ENCODE measurements around the gene CCR1. TPM values are rescaled to one million over a fixed set of nuclear protein-coding genes. Genes with fewer than 3 reads are reported as not detected.
"Not testable (repeated sequence)": the region's sequence is repeated elsewhere in the genome, so short reads cannot be mapped to it uniquely, and the experiment has no call there.

Gene CCR1
- polyA plus RNA-seq, 1 of the 3 experiments (the other 2 are of a cell fraction) = not detected

- TF ChIP-seq GABPA (IDR thresholded peaks at IDR 0.05; ENCODE audit: low read depth) (no peak), RXRA (IDR thresholded peaks at IDR 0.05; ENCODE audit: borderline replicate concordance, low read depth) (no peak), CHD2 (IDR thresholded peaks at IDR 0.05; ENCODE audit: low read length, partially characterized antibody) (no peak), NRF1 (IDR thresholded peaks at IDR 0.05; ENCODE audit: low read depth, low read length) (no peak), ZBTB33 (IDR thresholded peaks at IDR 0.05; ENCODE audit: borderline replicate concordance, low read depth) (no peak), POLR2AphosphoS5 (IDR thresholded peaks at IDR 0.05; ENCODE audit: low read depth, low read length) (no peak), MXI1 (IDR thresholded peaks at IDR 0.05; ENCODE audit: low read depth, low read length) (no peak), SIN3A (IDR thresholded peaks at IDR 0.05; ENCODE audit: borderline replicate concordance, low read depth, low read length) (no peak), JUND (IDR thresholded peaks at IDR 0.05) (no peak), RCOR1 (IDR thresholded peaks at IDR 0.05; ENCODE audit: low read length) (no peak), RFX5 (IDR thresholded peaks at IDR 0.05; ENCODE audit: low read length) (no peak), YY1 (IDR thresholded peaks at IDR 0.05; ENCODE audit: low read depth) (no peak), FOSL2 (IDR thresholded peaks at IDR 0.05; ENCODE audit: borderline replicate concordance, low read depth) (no peak), USF2 (IDR thresholded peaks at IDR 0.05; ENCODE audit: borderline replicate concordance, low read depth, low read length) (no peak)
These were observed 1.8 kb upstream of the CCR1 start for GRCh38 chr3:46209746-46210470.

GRCh38 chr3:46209053-46209452 is 940 bp upstream of the CCR1 start:
- H3F3A ChIP-seq (replicated peaks; ENCODE audit: insufficient read depth) = no peaks in the 10 kb centered on the region
- ChIA-PET CTCF (interaction anchor here (0.8 to 1.0 kb wide), 3 partner anchors 9 to 270 kb away, joined by 3 read pairs; no protein-coding TSS in a partner anchor), POLR2A (no interaction called here)
- H3K4me1 ChIP-seq (ENCODE audit: control insufficient read depth in 1 of 2, insufficient read depth in 2 of 2, low read depth in 1 of 2, low read length in 1 of 2) = no peaks in the 10 kb centered on the region
- DNase-seq = no peak
- H3K9ac ChIP-seq = no peak overlapping the region
- H2AFZ ChIP-seq (ENCODE audit: low read depth) = no peak overlapping the region
- H3K36me3 ChIP-seq (replicated peaks in 1 of 2; ENCODE audit: control insufficient read depth in 1 of 2, insufficient read depth in 2 of 2, low read length in 1 of 2) = no peaks in the 10 kb centered on the region
- H3K4me2 ChIP-seq = no peak overlapping the region
- no peak overlapping the region for H3K4me3 ChIP-seq (ENCODE audit: low read depth in 2 of 2, low read length in 1 of 2)
- no peaks in the 10 kb centered on the region for H3K9me3 ChIP-seq
- no peak overlapping the region for H3K27ac ChIP-seq (ENCODE audit: low read depth in 2 of 2, low read length in 1 of 2)
- TF ChIP-seq SIN3A (IDR thresholded peaks at IDR 0.05; ENCODE audit: borderline replicate concordance, low read depth, low read length) = no peak
- TF ChIP-seq RCOR1 (IDR thresholded peaks at IDR 0.05; ENCODE audit: low read length) = no peak
- no peak for TF ChIP-seq MEF2A (IDR thresholded peaks at IDR 0.05; ENCODE audit: borderline replicate concordance, low read depth)
- no peak for TF ChIP-seq MXI1 (IDR thresholded peaks at IDR 0.05; ENCODE audit: low read depth, low read length)
- no peak for TF ChIP-seq EZH2phosphoT487 (IDR thresholded peaks at IDR 0.05; ENCODE audit: borderline replicate concordance, low read depth)
- TF ChIP-seq MAX (IDR thresholded peaks at IDR 0.05; ENCODE audit: low read depth) = no peak
- no peak for TF ChIP-seq FOXM1 (IDR thresholded peaks at IDR 0.05; ENCODE audit: low read depth)
- TF ChIP-seq ELF1 (IDR thresholded peaks at IDR 0.05) = no peak
- TF ChIP-seq RXRA (IDR thresholded peaks at IDR 0.05; ENCODE audit: borderline replicate concordance, low read depth) = no peak
- no peaks in the 10 kb centered on the region for H4K20me1 ChIP-seq (ENCODE audit: insufficient read depth)
- 0% methylated on average over 2 of the region's 2 CpGs for WGBS (ENCODE audit: low lambda C conversion rate)
- no peaks in the 10 kb centered on the region for H3K79me2 ChIP-seq (ENCODE audit: insufficient read depth)
- peaks cover 7% of the 10 kb centered on the region; the same call in 1 of the 2 replicates for H3K27me3 ChIP-seq (ENCODE audit: insufficient read depth)
- no peaks in the 10 kb centered on the region for H3K9me2 ChIP-seq

More at GRCh38 chr3:46209746-46210470, 1.8 kb upstream of the CCR1 start:
- no peaks in the 10 kb centered on the region for H3K9me2 ChIP-seq
- WGBS (ENCODE audit: low lambda C conversion rate) = 5% methylated on average over 2 of the region's 3 CpGs
- H3F3A ChIP-seq (replicated peaks; ENCODE audit: insufficient read depth) = no peaks in the 10 kb centered on the region
- H3K27ac ChIP-seq (ENCODE audit: low read depth in 2 of 2, low read length in 1 of 2) = no peak overlapping the region
- no peak overlapping the region for H2AFZ ChIP-seq (ENCODE audit: low read depth)
- H3K9me3 ChIP-seq = no peaks in the 10 kb centered on the region
- no peaks in the 10 kb centered on the region for H4K20me1 ChIP-seq (ENCODE audit: insufficient read depth)
- no peak overlapping the region for H3K4me2 ChIP-seq
- H3K4me1 ChIP-seq (ENCODE audit: control insufficient read depth in 1 of 2, insufficient read depth in 2 of 2, low read depth in 1 of 2, low read length in 1 of 2) = no peaks in the 10 kb centered on the region
- no peak overlapping the region for H3K9ac ChIP-seq
- CTCF ChIA-PET = interaction anchor here (1.0 kb wide), 1 partner anchor 16 kb away, joined by 3 read pairs; no protein-coding TSS in a partner anchor
- peaks cover 7% of the 10 kb centered on the region; the same call in 1 of the 2 replicates for H3K27me3 ChIP-seq (ENCODE audit: insufficient read depth)
- POLR2A ChIA-PET = no interaction called here
- DNase-seq = no peak
- H3K36me3 ChIP-seq (replicated peaks in 1 of 2; ENCODE audit: control insufficient read depth in 1 of 2, insufficient read depth in 2 of 2, low read length in 1 of 2) = no peaks in the 10 kb centered on the region
- H3K79me2 ChIP-seq (ENCODE audit: insufficient read depth) = no peaks in the 10 kb centered on the region
- no peak overlapping the region for H3K4me3 ChIP-seq (ENCODE audit: low read depth in 2 of 2, low read length in 1 of 2)

- H3K4me1 ChIP-seq (ENCODE audit: control insufficient read depth in 1 of 2, insufficient read depth in 2 of 2, low read depth in 1 of 2, low read length in 1 of 2); H3K9me2 ChIP-seq; H3K9ac ChIP-seq; H3K4me3 ChIP-seq (ENCODE audit: low read depth in 2 of 2, low read length in 1 of 2); H3K4me2 ChIP-seq; H3K9me3 ChIP-seq; POLR2A ChIA-PET; H2AFZ ChIP-seq (ENCODE audit: low read depth); H3K36me3 ChIP-seq (replicated peaks in 1 of 2; ENCODE audit: control insufficient read depth in 1 of 2, insufficient read depth in 2 of 2, low read length in 1 of 2); DNase-seq; H3K27me3 ChIP-seq (ENCODE audit: insufficient read depth); H4K20me1 ChIP-seq (ENCODE audit: insufficient read depth); H3F3A ChIP-seq (replicated peaks; ENCODE audit: insufficient read depth); H3K27ac ChIP-seq (ENCODE audit: low read depth in 2 of 2, low read length in 1 of 2); H3K79me2 ChIP-seq (ENCODE audit: insufficient read depth): not testable (repeated sequence)
- CTCF ChIA-PET = interaction anchor here (1.2 kb wide), 2 partner anchors 9 to 18 kb away, joined by 4 read pairs; no protein-coding TSS in a partner anchor
- WGBS (ENCODE audit: low lambda C conversion rate) = 7% methylated on average over 6 of the region's 6 CpGs
These were observed 599 bp downstream of the CCR1 start for GRCh38 chr3:46207514-46207913.

All from SK-N-SH (cell line).